SK-N-MC (cell line): Measurements from ENCODE around the gene RANBP9.

Experiments
- EZH2 ChIP-seq: fragments of 200-600 bp; sonication (generic); IDR thresholded peaks from one replicate; pipeline ENCODE4 v1.6.1; 2017; ENCODE audit warnings: antibody characterized with exemption
- FOXP2 ChIP-seq: optimal IDR thresholded peaks from 2 replicates; pipeline ENCODE3; 2011; ENCODE audit warnings: mild to moderate bottlenecking, moderate library complexity; ENCODE audit not compliant: insufficient read depth; ENCODE audit errors: extremely low read length, control extremely low read depth
- POLR2AphosphoS5 ChIP-seq: IDR thresholded peaks from 2 replicates; pipeline ENCODE4 v1.6.1; 2012; ENCODE audit warnings: mild to moderate bottlenecking, low read depth, low read length, borderline replicate concordance

DNA sequence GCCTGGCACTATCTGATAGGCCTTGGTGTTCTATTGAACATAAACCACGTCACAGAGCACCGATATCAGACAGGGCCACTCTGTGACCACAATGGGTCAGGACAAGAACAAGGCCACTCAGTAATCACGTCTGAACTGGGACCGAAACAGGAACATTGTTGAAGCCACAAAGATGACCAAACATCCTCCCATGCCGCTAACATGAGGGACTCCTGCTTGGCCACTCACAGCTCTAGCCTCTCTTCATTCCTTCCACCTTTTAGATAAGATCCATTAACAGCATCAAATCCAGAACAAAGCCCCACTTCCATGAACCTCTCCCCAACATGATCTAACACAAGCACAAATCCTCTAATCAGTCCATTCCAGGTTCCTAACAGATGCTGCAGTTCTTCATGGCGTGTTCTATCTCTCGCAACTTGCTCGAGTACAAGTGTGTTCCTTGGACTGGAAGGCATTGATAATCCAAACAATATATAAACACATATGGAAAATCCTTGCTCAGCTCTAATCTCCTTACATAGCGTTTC is 129.9 kb downstream of the RANBP9 start:
- TF ChIP-seq EZH2 (no peak), POLR2AphosphoS5 (no peak), FOXP2 (no peak)
